Fibroblast of mammary gland (primary cell): Measurements from ENCODE around the gene GFI1.

Experiments used
- DNase-seq: peaks from one replicate; pipeline ENCODE4 v3.0.0-alpha.2; 2010; ENCODE audit warnings: low read depth
- H3K4me3 ChIP-seq: 2 replicates; pipeline ENCODE4 v1.5.1; 2011; ENCODE audit warnings: low read depth, mild to moderate bottlenecking, low read length, moderate library complexity; ENCODE audit not compliant: control insufficient read depth
- CTCF ChIP-seq: conservative IDR thresholded peaks from 2 replicates; pipeline ENCODE4 v1.5.1; 2011; ENCODE audit warnings: low read depth, low read length, inconsistent platforms; ENCODE audit not compliant: control insufficient read depth, insufficient read depth

Gene GFI1

GRCh38 chr1:92464588-92465255 is 22.0 kb downstream of the GFI1 start:
- no peak for DNase-seq
- H3K4me3 ChIP-seq: no peak overlapping the region
- no peak for TF ChIP-seq CTCF

DNA sequence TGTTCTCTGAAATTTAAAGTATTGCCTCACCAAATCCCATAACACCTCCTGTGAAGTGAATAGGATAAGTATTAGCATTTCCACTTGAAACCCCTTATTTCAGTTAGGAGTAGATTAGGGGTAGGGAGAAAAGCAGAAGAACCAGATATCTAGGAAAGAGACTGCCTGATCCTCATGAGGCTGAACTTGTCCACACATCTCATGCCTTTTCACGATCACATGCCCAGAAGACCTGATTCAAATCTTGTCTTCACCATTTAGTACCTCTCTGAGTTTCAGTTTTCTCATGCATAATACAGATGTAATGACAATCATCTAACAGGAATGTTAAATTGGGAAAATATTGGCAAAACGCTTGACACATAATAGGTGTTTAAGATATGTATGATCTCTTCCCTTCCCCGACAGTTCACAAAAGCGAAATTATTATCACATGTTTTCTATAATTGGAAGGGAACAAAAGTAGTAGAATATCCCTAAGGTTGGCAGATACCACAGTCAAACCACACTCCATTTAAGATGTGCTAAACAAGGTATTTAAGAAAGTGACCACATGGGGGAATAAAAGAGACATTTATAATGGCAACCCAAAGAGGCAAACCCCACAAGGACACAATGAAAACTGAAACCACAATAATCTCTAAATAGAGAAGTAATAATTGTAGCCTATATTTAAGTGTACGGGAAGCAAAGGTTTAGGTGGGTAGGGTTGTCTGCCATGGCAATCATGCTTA is 25.2 kb downstream of the GFI1 start:
- no peak for DNase-seq
- TF ChIP-seq CTCF: no peak
- no peak overlapping the region for H3K4me3 ChIP-seq

DNA sequence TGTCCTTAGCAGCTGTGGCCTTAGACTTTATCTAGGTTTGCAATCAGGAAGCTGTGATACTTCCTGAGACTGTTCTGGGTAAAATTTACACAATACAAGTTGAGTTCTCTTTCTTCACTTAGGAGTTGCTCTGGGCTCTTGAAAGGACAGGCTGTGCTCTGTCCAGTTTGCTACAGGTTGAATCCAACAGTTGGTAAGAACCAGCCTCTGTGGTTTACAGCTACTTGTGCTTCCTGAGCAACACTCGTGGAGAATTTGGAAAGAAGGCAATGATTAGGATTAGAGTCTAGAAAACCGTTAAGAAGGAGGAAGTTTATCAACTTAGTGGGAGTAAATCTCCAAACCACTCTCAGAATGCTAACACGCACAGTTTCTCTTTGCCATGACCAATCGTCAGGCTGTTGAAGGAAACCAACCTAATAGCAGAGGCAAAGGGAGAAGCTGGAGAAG is 26.8 kb downstream of the GFI1 start:
- DNase-seq: no peak
- H3K4me3 ChIP-seq: no peak overlapping the region
- TF ChIP-seq CTCF: no peak

DNA sequence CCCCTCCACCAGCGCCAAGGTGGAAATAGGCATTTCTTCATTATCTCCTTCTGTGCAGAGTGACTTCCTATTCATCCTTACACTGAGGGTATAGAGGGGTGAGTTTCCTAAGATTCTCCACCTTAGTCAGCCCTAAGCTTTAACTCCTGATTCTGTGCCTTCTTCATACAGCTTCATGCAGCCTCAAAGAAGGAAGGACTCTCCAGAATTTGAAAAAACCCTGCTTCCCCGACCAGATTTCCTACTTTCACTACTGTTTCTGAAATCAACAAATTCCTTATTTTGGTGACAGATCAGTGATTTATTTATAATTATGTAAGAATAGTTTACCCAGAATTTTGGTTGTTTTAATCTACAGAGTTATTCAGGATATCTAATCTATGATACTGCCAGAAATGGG is 28.6 kb downstream of the GFI1 start:
- TF ChIP-seq CTCF: no peak
- H3K4me3 ChIP-seq: no peak overlapping the region
- DNase-seq: no peak

GRCh38 chr1:92447976-92448375 is 38.7 kb downstream of the GFI1 start:
- no peak for DNase-seq
- no peak for TF ChIP-seq CTCF
- no peak overlapping the region for H3K4me3 ChIP-seq

- H3K4me3 ChIP-seq: no peak overlapping the region
- no peak for DNase-seq
- no peak for TF ChIP-seq CTCF
Measured at GRCh38 chr1:92447033-92447681, 39.6 kb downstream of the GFI1 start.
